PFSK-1 (cell line): Measurements from ENCODE around the gene ST6GALNAC3.
A peak's percentile ranks its signal among the peaks of the same experiment; 100 is the strongest.

Experiments
- FOXP2 ChIP-seq: optimal IDR thresholded peaks from 2 replicates; pipeline ENCODE3; 2011; ENCODE audit warnings: borderline replicate concordance, control low read depth, inconsistent platforms; ENCODE audit not compliant: insufficient read depth; ENCODE audit errors: extremely low read length, extremely low read depth
- POLR2AphosphoS5 ChIP-seq: IDR thresholded peaks from 2 replicates; pipeline ENCODE4 v1.6.1; 2012; ENCODE audit warnings: low read depth, mild to moderate bottlenecking, control low read depth, low read length, moderate library complexity
- SIN3A ChIP-seq: IDR thresholded peaks from 2 replicates; pipeline ENCODE4 v1.6.1; 2012; ENCODE audit warnings: mild to moderate bottlenecking, low read length, moderate library complexity, borderline replicate concordance; ENCODE audit not compliant: insufficient read depth
- TAF1 ChIP-seq: IDR thresholded peaks from 2 replicates; pipeline ENCODE4 v1.6.1; 2012; ENCODE audit warnings: low read length, control low read depth, borderline replicate concordance; ENCODE audit not compliant: insufficient read depth
- TF ChIP-seq, protein P1 (sequence below), 2 experiments: IDR thresholded peaks; 2 replicates each; pipeline versions ENCODE4 v1.6.1 to v1.8.0; 2011 to 2012; ENCODE audit warnings: low read depth in 2 of 2, low read length in 2 of 2, control low read depth in 1 of 2, inconsistent platforms in 1 of 2, mild to moderate bottlenecking in 1 of 2, moderate library complexity in 1 of 2; ENCODE audit not compliant: insufficient read depth in 1 of 2

The ST6GALNAC3 gene

GRCh38 chr1:76340056-76340455 is 265.5 kb downstream of the ST6GALNAC3 start:
- TF ChIP-seq TAF1 (no peak), POLR2AphosphoS5 (no peak), FOXP2 (no peak), SIN3A (no peak)
- TF ChIP-seq, protein P1, sequence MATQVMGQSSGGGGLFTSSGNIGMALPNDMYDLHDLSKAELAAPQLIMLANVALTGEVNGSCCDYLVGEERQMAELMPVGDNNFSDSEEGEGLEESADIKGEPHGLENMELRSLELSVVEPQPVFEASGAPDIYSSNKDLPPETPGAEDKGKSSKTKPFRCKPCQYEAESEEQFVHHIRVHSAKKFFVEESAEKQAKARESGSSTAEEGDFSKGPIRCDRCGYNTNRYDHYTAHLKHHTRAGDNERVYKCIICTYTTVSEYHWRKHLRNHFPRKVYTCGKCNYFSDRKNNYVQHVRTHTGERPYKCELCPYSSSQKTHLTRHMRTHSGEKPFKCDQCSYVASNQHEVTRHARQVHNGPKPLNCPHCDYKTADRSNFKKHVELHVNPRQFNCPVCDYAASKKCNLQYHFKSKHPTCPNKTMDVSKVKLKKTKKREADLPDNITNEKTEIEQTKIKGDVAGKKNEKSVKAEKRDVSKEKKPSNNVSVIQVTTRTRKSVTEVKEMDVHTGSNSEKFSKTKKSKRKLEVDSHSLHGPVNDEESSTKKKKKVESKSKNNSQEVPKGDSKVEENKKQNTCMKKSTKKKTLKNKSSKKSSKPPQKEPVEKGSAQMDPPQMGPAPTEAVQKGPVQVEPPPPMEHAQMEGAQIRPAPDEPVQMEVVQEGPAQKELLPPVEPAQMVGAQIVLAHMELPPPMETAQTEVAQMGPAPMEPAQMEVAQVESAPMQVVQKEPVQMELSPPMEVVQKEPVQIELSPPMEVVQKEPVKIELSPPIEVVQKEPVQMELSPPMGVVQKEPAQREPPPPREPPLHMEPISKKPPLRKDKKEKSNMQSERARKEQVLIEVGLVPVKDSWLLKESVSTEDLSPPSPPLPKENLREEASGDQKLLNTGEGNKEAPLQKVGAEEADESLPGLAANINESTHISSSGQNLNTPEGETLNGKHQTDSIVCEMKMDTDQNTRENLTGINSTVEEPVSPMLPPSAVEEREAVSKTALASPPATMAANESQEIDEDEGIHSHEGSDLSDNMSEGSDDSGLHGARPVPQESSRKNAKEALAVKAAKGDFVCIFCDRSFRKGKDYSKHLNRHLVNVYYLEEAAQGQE (IDR thresholded peaks at IDR 0.05; ENCODE audit: insufficient read depth in 1 of 2, low read depth in 2 of 2, low read length in 2 of 2) = no peak

DNA sequence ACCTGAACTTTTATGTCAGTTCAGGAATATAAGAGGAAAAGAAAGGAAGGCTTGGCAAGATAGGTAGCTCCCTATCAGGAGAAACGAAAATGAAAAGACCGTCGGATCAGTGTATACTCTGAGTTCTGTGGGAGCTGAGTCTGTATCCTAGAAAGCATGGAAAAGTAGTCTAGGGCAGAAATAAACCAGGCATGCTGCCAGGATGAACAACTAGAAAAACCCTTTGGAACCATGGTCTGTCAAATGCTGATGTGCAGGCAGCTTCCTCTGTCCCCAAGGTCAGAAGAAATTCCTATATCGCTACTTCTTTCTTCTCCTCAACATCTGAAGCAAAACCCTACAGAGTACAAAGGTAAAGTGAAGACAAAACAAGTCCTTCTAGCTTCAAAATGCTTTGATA is 268.8 kb downstream of the ST6GALNAC3 start:
- TF ChIP-seq, protein P1 (IDR thresholded peaks at IDR 0.05; ENCODE audit: insufficient read depth in 1 of 2, low read depth in 2 of 2, low read length in 2 of 2) = no peak
- TF ChIP-seq SIN3A (no peak), FOXP2 (no peak), POLR2AphosphoS5 (no peak), TAF1 (no peak)

DNA sequence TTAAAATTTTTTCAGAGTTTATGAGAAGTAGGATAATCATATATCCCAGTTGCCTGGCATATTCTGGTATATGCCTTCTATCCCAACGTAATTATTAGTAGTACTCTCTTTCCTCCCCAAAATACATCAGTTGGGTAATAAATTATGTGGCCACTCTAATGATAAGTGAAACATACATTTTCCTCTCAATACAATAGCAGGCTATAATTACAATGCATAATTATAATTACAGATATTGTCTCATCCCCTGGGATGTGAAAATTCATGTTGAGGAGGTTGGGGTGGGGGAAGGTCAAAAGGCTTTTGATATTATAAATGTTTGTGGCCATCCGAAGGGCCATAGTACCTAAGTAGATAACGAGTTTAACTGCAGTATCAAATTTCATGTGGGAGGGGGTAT is 277.1 kb downstream of the ST6GALNAC3 start:
- TF ChIP-seq, protein P1 (IDR thresholded peaks at IDR 0.05; ENCODE audit: insufficient read depth in 1 of 2, low read depth in 2 of 2, low read length in 2 of 2) = no peak
- TF ChIP-seq TAF1 (no peak), POLR2AphosphoS5 (no peak), FOXP2 (no peak), SIN3A (no peak)

DNA sequence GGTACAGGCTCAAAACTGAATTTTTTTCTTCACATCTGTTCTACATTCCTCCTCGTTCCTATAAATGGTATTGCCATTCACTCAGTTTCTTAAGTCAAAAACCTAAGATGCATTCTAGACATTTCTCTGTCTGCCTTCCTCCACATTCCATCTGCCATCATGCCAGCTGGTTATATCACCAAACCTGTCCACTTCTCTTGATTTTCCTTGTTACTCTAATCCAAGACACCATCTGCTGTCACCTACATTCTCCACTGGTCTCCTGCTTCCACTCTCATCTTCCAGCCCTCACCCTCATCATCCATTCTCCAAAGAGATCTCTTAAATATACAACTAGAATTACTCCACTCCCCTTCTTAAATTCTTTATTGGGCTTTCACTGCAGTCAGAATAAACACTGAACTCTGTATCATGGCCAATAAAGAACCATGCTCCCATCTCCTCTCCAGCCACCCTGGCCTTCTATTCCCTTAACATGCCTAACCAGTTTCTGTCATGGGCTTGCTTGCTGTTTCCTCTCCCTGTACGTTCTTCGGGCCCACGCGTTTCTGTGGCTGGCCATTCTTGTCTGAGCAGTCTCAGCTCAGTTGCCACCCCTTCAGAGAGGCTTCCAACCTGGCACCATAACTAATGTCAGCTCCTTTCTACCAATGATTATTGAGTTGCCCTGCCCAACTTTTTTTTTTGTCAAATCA is 278.3 kb downstream of the ST6GALNAC3 start:
- TF ChIP-seq SIN3A (no peak), TAF1 (no peak), FOXP2 (no peak), POLR2AphosphoS5 (no peak)
- TF ChIP-seq, protein P1 (IDR thresholded peaks at IDR 0.05; ENCODE audit: insufficient read depth in 1 of 2, low read depth in 2 of 2, low read length in 2 of 2) = no peak

DNA sequence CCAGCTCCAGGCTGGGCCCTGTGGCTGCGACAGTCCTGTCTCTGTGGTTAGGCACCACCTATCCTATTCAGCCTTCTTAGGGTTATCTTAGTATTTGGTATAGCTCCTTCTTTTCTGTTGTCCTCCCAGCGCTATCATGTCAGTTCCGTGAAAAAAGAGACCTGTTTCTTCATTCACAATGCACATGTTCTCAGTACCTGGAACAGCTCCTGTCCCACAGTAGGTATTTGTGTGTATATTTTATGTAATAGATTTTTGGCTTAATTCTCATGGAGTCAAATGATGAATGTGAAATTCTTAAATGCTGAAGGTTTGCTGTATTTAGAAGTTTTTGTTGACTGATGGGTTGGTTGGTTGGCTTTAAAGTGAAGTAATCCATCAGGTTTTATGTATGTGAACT is 279.7 kb downstream of the ST6GALNAC3 start:
- TF ChIP-seq, protein P1 (IDR thresholded peaks at IDR 0.05; ENCODE audit: insufficient read depth in 1 of 2, low read depth in 2 of 2, low read length in 2 of 2) = 0 out of 4 replicates have a peak, but pooled peaks of 1 of the 2 experiments have one; percentile 28
- TF ChIP-seq SIN3A = no peak
